Transverse colon (tissue), 4 donors: ENCODE data around the gene SLC37A1.
A peak's percentile ranks its signal among the peaks of the same experiment; 100 is the strongest.

ENCODE experiments used
- CTCF ChIP-seq, 5 experiments: fragments of 200-600 bp in 3 of 5; fragments of 450-650 bp in 2 of 5; sonication (generic) in 3 of 5; IDR thresholded peaks; 1 replicate in 2 of 5; 2 replicates in 3 of 5; pipeline ENCODE4 v1.5.1; 2016 to 2017; ENCODE audit warnings: antibody characterized with exemption in 5 of 5, inconsistent platforms in 3 of 5, mild to moderate bottlenecking in 2 of 5, moderate library complexity in 1 of 5
- POLR2AphosphoS5 ChIP-seq, 3 donors: sonication (generic); formaldehyde crosslinking; IDR thresholded peaks; one replicate each; pipeline ENCODE4 v1.6.1; 2016; ENCODE audit warnings: antibody characterized with exemption in 3 of 3

GRCh38 chr21:42550817-42551216 lies 37.2 kb downstream of the SLC37A1 start:
- TF ChIP-seq POLR2AphosphoS5 (IDR thresholded peaks at IDR 0.05): peak in 2 of 3 donors; percentile 4 to 41
- TF ChIP-seq CTCF (IDR thresholded peaks at IDR 0.05): no peak
